Gastrocnemius medialis (tissue), 4 donors: ENCODE data around the gene CGB1.

Experiments
- POLR2A ChIP-seq, 2 donors: fragments of 450-650 bp; IDR thresholded peaks; one replicate each; pipeline ENCODE4 v1.6.1; 2017; ENCODE audit warnings: antibody characterized with exemption in 2 of 2, mild to moderate bottlenecking in 2 of 2, moderate library complexity in 2 of 2
- TF ChIP-seq, protein P1 (sequence below), 5 experiments: fragments of 450-650 bp in 3 of 5; fragments of 200-600 bp in 2 of 5; sonication (generic) in 2 of 5; IDR thresholded peaks in 4 of 5; conservative IDR thresholded peaks in 1 of 5; 1 replicate in 4 of 5; 2 replicates in 1 of 5; pipeline ENCODE4 v1.5.1; 2016 to 2019; ENCODE audit warnings: antibody characterized with exemption in 5 of 5, mild to moderate bottlenecking in 3 of 5, moderate library complexity in 3 of 5

DNA sequence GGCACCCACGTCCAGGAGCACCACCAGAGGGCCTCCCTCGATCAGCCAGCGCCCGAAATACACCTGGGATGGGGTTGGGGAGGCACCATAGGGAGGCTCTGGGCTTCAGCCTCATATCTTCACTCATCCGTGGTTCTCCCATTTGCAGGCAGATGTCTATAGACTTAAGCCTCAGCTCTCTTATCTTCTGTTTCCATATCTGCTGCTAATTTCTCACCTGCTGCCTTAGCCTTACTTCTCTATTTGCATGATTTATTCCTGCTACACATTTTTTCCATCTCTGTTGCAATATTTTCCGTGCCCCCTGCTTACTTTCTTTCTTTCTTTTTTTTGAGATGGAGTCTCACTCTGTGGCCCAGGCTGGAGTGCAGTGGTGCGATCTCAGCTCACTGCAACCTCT lies 49.4 kb downstream of the CGB1 start:
- TF ChIP-seq POLR2A (IDR thresholded peaks at IDR 0.05): no peak
- TF ChIP-seq, protein P1, sequence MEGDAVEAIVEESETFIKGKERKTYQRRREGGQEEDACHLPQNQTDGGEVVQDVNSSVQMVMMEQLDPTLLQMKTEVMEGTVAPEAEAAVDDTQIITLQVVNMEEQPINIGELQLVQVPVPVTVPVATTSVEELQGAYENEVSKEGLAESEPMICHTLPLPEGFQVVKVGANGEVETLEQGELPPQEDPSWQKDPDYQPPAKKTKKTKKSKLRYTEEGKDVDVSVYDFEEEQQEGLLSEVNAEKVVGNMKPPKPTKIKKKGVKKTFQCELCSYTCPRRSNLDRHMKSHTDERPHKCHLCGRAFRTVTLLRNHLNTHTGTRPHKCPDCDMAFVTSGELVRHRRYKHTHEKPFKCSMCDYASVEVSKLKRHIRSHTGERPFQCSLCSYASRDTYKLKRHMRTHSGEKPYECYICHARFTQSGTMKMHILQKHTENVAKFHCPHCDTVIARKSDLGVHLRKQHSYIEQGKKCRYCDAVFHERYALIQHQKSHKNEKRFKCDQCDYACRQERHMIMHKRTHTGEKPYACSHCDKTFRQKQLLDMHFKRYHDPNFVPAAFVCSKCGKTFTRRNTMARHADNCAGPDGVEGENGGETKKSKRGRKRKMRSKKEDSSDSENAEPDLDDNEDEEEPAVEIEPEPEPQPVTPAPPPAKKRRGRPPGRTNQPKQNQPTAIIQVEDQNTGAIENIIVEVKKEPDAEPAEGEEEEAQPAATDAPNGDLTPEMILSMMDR (IDR thresholded peaks at IDR 0.05 in 4 of 5, conservative IDR thresholded peaks at IDR 0.05 in 1 of 5): no peak
